K562 (cell line): Measurements from ENCODE around the gene DYRK1B. TPM values are rescaled to one million over a fixed set of nuclear protein-coding genes. Genes with fewer than 3 reads are reported as not detected.

ENCODE experiments used
- ATAC-seq: fragments of 200-7000 bp; cut with Tn5 transposase; 3 replicates; pipeline ENCODE4 v1.9.1; 2020; ENCODE audit warnings: moderate library complexity
- BruUV-seq: library from RNA; stranded (reverse); fragments of 400-500 nt; replicated peaks from 2 replicates; lab custom pipeline; 2021; lab: Mats Ljungman, UMichigan
- CTCF ChIA-PET: fragments of 300-600 bp; formaldehyde crosslinking; extraction: SDS; loops from one replicate; lab custom pipeline; 2021; ENCODE audit warnings: low intra/inter-chr PET ratio; lab: Yijun Ruan, JAX
- POLR2A ChIA-PET: fragments of 300-600, 350-650 bp; sonication (Branson Sonifier 250); formaldehyde crosslinking; extraction: SDS; loops from one replicate; lab custom pipeline; 2021; ENCODE audit warnings: antibody characterized with exemption, inconsistent platforms; lab: Yijun Ruan, JAX
- DNase-seq, 4 experiments: peaks; one replicate each; pipeline versions ENCODE4 v3.0.0 to v3.0.0-alpha.2; 2011 to 2018; ENCODE audit warnings: low spot score in 3 of 4, mixed read lengths in 3 of 4; ENCODE audit errors: extremely low read depth in 1 of 4
- FAIRE-seq: peaks from 2 replicates; lab custom pipeline; 2011; peaks lifted over from hg19 to GRCh38; lab: Jason Lieb, UNC
- H2AFZ ChIP-seq: 2 replicates; pipeline ENCODE4 v1.6.0; 2011; ENCODE audit warnings: low read depth, low read length, control low read depth, inconsistent platforms
- H3K27ac ChIP-seq: fragments of 200-600 bp; 3 replicates; pipeline ENCODE4 v1.8.0; 2011; ENCODE audit warnings: low read depth, mild to moderate bottlenecking, control low read depth, inconsistent platforms, low read length, moderate library complexity, mixed read lengths; ENCODE audit errors: extremely low read depth
- H3K27me3 ChIP-seq, 2 experiments: fragments of 300-600 bp in 1 of 2; 2 replicates in 1 of 2; 3 replicates in 1 of 2; pipeline versions ENCODE4 v1.6.0 to v1.8.0; 2011; ENCODE audit warnings: inconsistent platforms in 2 of 2, low read length in 2 of 2, mild to moderate bottlenecking in 1 of 2, mixed read lengths in 1 of 2, moderate library complexity in 1 of 2; ENCODE audit not compliant: control insufficient read depth in 2 of 2, insufficient read depth in 2 of 2
- H3K36me3 ChIP-seq: fragments of 300-600 bp; 3 replicates; pipeline ENCODE4 v1.8.0; 2011; ENCODE audit warnings: mild to moderate bottlenecking, low read length, inconsistent platforms; ENCODE audit not compliant: control insufficient read depth, insufficient read depth
- H3K4me1 ChIP-seq, 2 experiments: fragments of 200-600 bp in 1 of 2; replicated peaks in 1 of 2; 2 replicates in 1 of 2; 3 replicates in 1 of 2; pipeline versions ENCODE4 v1.5.1 to v1.8.0; 2011; ENCODE audit warnings: inconsistent platforms in 2 of 2, low read length in 2 of 2, mild to moderate bottlenecking in 1 of 2, mixed read lengths in 1 of 2, moderate library complexity in 1 of 2; ENCODE audit not compliant: control insufficient read depth in 2 of 2, insufficient read depth in 2 of 2
- H3K4me2 ChIP-seq: 2 replicates; pipeline ENCODE4 v1.6.1; 2011; ENCODE audit warnings: low read length, control low read depth, inconsistent platforms, mixed read lengths; ENCODE audit not compliant: insufficient read depth
- H3K4me3 ChIP-seq: fragments of 200-600 bp; sonication (generic), shearing (Covaris generic); 2 replicates; pipeline ENCODE4 v1.5.1; 2016; ENCODE audit warnings: control low read depth, inconsistent platforms
- H3K79me2 ChIP-seq: fragments of 200-600 bp; 3 replicates; pipeline ENCODE4 v1.8.0; 2011; ENCODE audit warnings: low read length, inconsistent platforms; ENCODE audit not compliant: control insufficient read depth, insufficient read depth
- H3K9ac ChIP-seq, 2 experiments: 2 replicates each; pipeline versions ENCODE4 v1.6.0 to v1.6.1; 2011; ENCODE audit warnings: low read depth in 2 of 2, low read length in 2 of 2, control low read depth in 1 of 2, inconsistent platforms in 1 of 2, mild to moderate bottlenecking in 1 of 2, mixed read lengths in 1 of 2; ENCODE audit not compliant: insufficient read depth in 1 of 2
- H3K9me1 ChIP-seq: one replicate; pipeline ENCODE4 v1.6.0; 2011; ENCODE audit warnings: inconsistent platforms, mild to moderate bottlenecking, low read length, moderate library complexity; ENCODE audit not compliant: control insufficient read depth, insufficient read depth
- H3K9me3 ChIP-seq: replicated peaks from 2 replicates; pipeline ENCODE4 v1.5.1; 2011; ENCODE audit warnings: low read depth, low read length, inconsistent platforms; ENCODE audit not compliant: control insufficient read depth, insufficient read depth
- H4K20me1 ChIP-seq: replicated peaks from 2 replicates; pipeline ENCODE4 v1.6.1; 2011; ENCODE audit warnings: low read length, inconsistent platforms, mixed read lengths; ENCODE audit not compliant: control insufficient read depth, insufficient read depth
- CREM ChIP-seq: IDR thresholded peaks from 2 replicates; pipeline ENCODE4 v1.6.1; 2014; ENCODE audit warnings: antibody characterized with exemption, low read depth
- DIDO1 ChIP-seq: fragments of 450-650 bp; IDR thresholded peaks from 2 replicates; pipeline ENCODE4 v1.6.1; 2016; ENCODE audit warnings: low read depth, missing biosample characterization, missing genetic modification characterization
- MED1 ChIP-seq: sonication (generic); formaldehyde crosslinking; IDR thresholded peaks from 2 replicates; pipeline ENCODE4 v1.8.1; 2023; ENCODE audit warnings: missing genetic modification reagents, borderline replicate concordance
- MEIS2 ChIP-seq: fragments of 450-650 bp; IDR thresholded peaks from 2 replicates; pipeline ENCODE4 v1.6.1; 2014; ENCODE audit warnings: mild to moderate bottlenecking; ENCODE audit not compliant: partially characterized antibody
- NFYB ChIP-seq: IDR thresholded peaks from 2 replicates; pipeline ENCODE4 v1.6.1; 2011; ENCODE audit warnings: mild to moderate bottlenecking, moderate library complexity; ENCODE audit not compliant: insufficient read length; ENCODE audit errors: extremely low read depth
- PKNOX1 ChIP-seq: fragments of 450-650 bp; IDR thresholded peaks from 2 replicates; pipeline ENCODE4 v1.6.1; 2016
- WGBS: fragments of 100-300 bp; shearing (Covaris generic); methylation state at CpG from one replicate; pipeline ENCODE4 v1.1.6; 2016; ENCODE audit warnings: low coverage, mixed read lengths; ENCODE audit not compliant: insufficient coverage; ENCODE audit errors: missing lambda C conversion rate; 5-methylcytosine and 5-hydroxymethylcytosine counted together
- in situ Hi-C: fragments of 300-500 bp; cut with MboI; formaldehyde crosslinking; loops from 4 replicates; pipeline ENCODE4 v1.15.0; 2018; ENCODE audit warnings: inconsistent platforms, mixed read lengths
- intact Hi-C: fragments of 100-400 bp; cut with micrococcal nuclease; formaldehyde crosslinking; loops from 2 replicates; pipeline ENCODE4 v1.14.2; 2022
- polyA plus RNA-seq, 8 experiments: library from polyadenylated mRNA; depleted of rRNA in 4 of 8; stranded (reverse) in 5 of 8; unstranded in 3 of 8; fragments of >200 nt; fragmentation: Nextera tagmentation in 2 of 8; fragmentation: Illumina TruSeq in 1 of 8; extraction: Ambion mirVana in 2 of 8; extraction: Trizol in 1 of 8; gene quantifications; 2 replicates each; pipeline versions ENCODE4 v1.2.1 to v1.2.3, GENCODE V29; 2011 to 2014; ENCODE audit warnings: inconsistent platforms in 1 of 8, missing spikeins in 1 of 8
- total RNA-seq, 7 experiments: library from RNA; depleted of rRNA in 6 of 7; stranded (reverse); fragments of >200 nt in 6 of 7; fragmentation: Illumina TruSeq in 2 of 7; extraction: Trizol in 2 of 7; gene quantifications; 2 replicates each; pipeline versions ENCODE4 v1.2.1 to v1.2.3, GENCODE V29; 2011 to 2021; ENCODE audit warnings: low replicate concordance in 1 of 7

Gene DYRK1B
- total and polyA plus RNA-seq, 9 of the 15 experiments (the other 6 are each of a cell fraction or from before 2014, with no cell fraction given), result 0.91 to 5.2 (median 1.5) TPM; not detected in 2

- TF ChIP-seq NFYB, result peak; percentile 66
- TF ChIP-seq PKNOX1, result peak; percentile 47; the same call in 1 of the 2 replicates
- 0 out of 2 replicates have a peak, but pooled peaks have one; percentile 4 for TF ChIP-seq CREM
- TF ChIP-seq DIDO1 (tag), result no peak
- TF ChIP-seq MEIS2, result peak; percentile 41
- no peak for TF ChIP-seq MED1 (CRISPR knock-in tag)
- TF ChIP-seq, all 486 proteins: peak for 4
- H3K27ac ChIP-seq, result no peak overlapping the region
- in situ Hi-C loops, result no loop called here
- CTCF ChIA-PET, result no interaction called here
- intact Hi-C loops, result no loop called here
- FAIRE-seq, result peak; percentile 92
- no peak overlapping the region for H3K4me3 ChIP-seq
- no peaks in the 10 kb centered on the region for H3K4me1 ChIP-seq
- no peaks in the 10 kb centered on the region for H4K20me1 ChIP-seq
- no TSS peak for BruUV-seq
- WGBS, result 2% methylated on average over 5 of the region's 11 CpGs
- H3K9me3 ChIP-seq, result no peaks in the 10 kb centered on the region
- POLR2A ChIA-PET, result no interaction called here
- peak overlapping the region; percentile 78 for H2AFZ ChIP-seq
- no peaks in the 10 kb centered on the region for H3K79me2 ChIP-seq
- no peaks in the 10 kb centered on the region for H3K36me3 ChIP-seq
- H3K4me2 ChIP-seq, result peak overlapping the region; percentile 49
- peaks cover 0 to 5% of the 10 kb centered on the region in 2 experiments; a peak in 2 of 5 replicates for H3K27me3 ChIP-seq
- H3K9me1 ChIP-seq, result no peaks in the 10 kb centered on the region
- H3K9ac ChIP-seq, result no peak overlapping the region
- DNase-seq, result peak in 3 of 4 experiments; percentile 32 to 79 (median 71)
- ATAC-seq, result peak; percentile 100
These were observed 24.6 kb upstream of the DYRK1B start for GRCh38 chr19:39858541-39858940.
